A673 (cell line): Measurements from ENCODE around the gene DIPK1B. TPM values are rescaled to one million over a fixed set of nuclear protein-coding genes. Genes with fewer than 3 reads are reported as not detected.

Source experiments
- BruUV-seq: library from RNA; stranded (reverse); fragments of 400-500 nt; replicated peaks from 2 replicates; lab custom pipeline; 2021; lab: Mats Ljungman, UMichigan
- CTCF ChIA-PET: fragments of 300-600 bp; sonication (Branson Sonifier 250); formaldehyde crosslinking; loops from one replicate; lab custom pipeline; 2022; ENCODE audit warnings: antibody characterized with exemption; lab: Charles Lee
- POLR2A ChIA-PET: fragments of 300-600 bp; sonication (Branson Sonifier 250); formaldehyde crosslinking; loops from one replicate; lab custom pipeline; 2022; ENCODE audit warnings: antibody characterized with exemption; ENCODE audit not compliant: low non-redundant PET; lab: Charles Lee
- DNase-seq: peaks from one replicate; pipeline ENCODE4 v3.0.0-alpha.2; 2015; ENCODE audit warnings: low spot score
- H3K27ac ChIP-seq: fragments of 200-600 bp; sonication (generic); 2 replicates; pipeline ENCODE4 v1.5.1; 2016; ENCODE audit warnings: mixed run types, low read depth, mild to moderate bottlenecking, mixed read lengths, antibody characterized with exemption, low read length; ENCODE audit not compliant: poor library complexity, severe bottlenecking
- H3K27me3 ChIP-seq: fragments of 200-600 bp; sonication (generic); replicated peaks from 2 replicates; pipeline ENCODE4 v1.6.1; 2017; ENCODE audit warnings: mixed run types, low read depth, mild to moderate bottlenecking, mixed read lengths, antibody characterized with exemption, low read length; ENCODE audit not compliant: insufficient read depth, poor library complexity
- H3K36me3 ChIP-seq: fragments of 200-600 bp; sonication (generic); 2 replicates; pipeline ENCODE4 v1.6.1; 2016; ENCODE audit warnings: mixed run types, mild to moderate bottlenecking, mixed read lengths, antibody characterized with exemption, low read length; ENCODE audit not compliant: insufficient read depth, poor library complexity, severe bottlenecking
- H3K4me1 ChIP-seq: fragments of 200-600 bp; sonication (generic); 2 replicates; pipeline ENCODE4 v1.6.1; 2017; ENCODE audit warnings: mixed run types, mild to moderate bottlenecking, mixed read lengths, antibody characterized with exemption, low read length; ENCODE audit not compliant: insufficient read depth, poor library complexity, severe bottlenecking
- H3K4me3 ChIP-seq: fragments of 200-600 bp; sonication (generic); 2 replicates; pipeline ENCODE4 v1.5.1; 2016; ENCODE audit warnings: low read depth, mixed run types, mild to moderate bottlenecking, mixed read lengths, low read length; ENCODE audit not compliant: poor library complexity, severe bottlenecking
- H3K9me3 ChIP-seq: fragments of 200-600 bp; sonication (generic); 2 replicates; pipeline ENCODE4 v1.6.1; 2016; ENCODE audit warnings: mixed run types, low read depth, mild to moderate bottlenecking, mixed read lengths, antibody characterized with exemption, low read length; ENCODE audit not compliant: poor library complexity, severe bottlenecking
- CTCF ChIP-seq: fragments of 300-800, 200-600 bp; sonication (generic); conservative IDR thresholded peaks from 2 replicates; pipeline ENCODE4 v1.5.1; 2017; ENCODE audit warnings: low read depth, mild to moderate bottlenecking, antibody characterized with exemption, low read length, moderate library complexity, mixed read lengths
- EZH2 ChIP-seq: fragments of 200-600 bp; sonication (generic); IDR thresholded peaks from 2 replicates; pipeline ENCODE4 v1.6.1; 2017; ENCODE audit warnings: borderline replicate concordance, low read depth, mild to moderate bottlenecking, mixed read lengths, antibody characterized with exemption, low read length; ENCODE audit not compliant: poor library complexity, severe bottlenecking
- intact Hi-C: fragments of 100-400 bp; cut with micrococcal nuclease; formaldehyde crosslinking; loops from one replicate; pipeline ENCODE4 v1.10.0; 2022; ENCODE audit not compliant: unreplicated experiment
- total RNA-seq: library from RNA; stranded (reverse); gene quantifications from 2 replicates; pipeline ENCODE4 v1.2.3, GENCODE V29; 2021

DIPK1B gene
- total RNA-seq, 1 experiment from 2014 or later = 26.4 TPM

- CTCF ChIA-PET = no interaction called here
- intact Hi-C loops = no loop called here
- H3K4me1 ChIP-seq = peaks cover 10% of the 10 kb centered on the region
- no peaks in the 10 kb centered on the region for H3K9me3 ChIP-seq
- no peak for DNase-seq
- BruUV-seq = TSS peak; percentile 48
- POLR2A ChIA-PET = no interaction called here
- TF ChIP-seq CTCF = no peak
- no peak for TF ChIP-seq EZH2
- peaks cover 14% of the 10 kb centered on the region for H3K36me3 ChIP-seq
- no peak overlapping the region for H3K4me3 ChIP-seq
- H3K27ac ChIP-seq = no peak overlapping the region
- no peaks in the 10 kb centered on the region for H3K27me3 ChIP-seq
Measured at GRCh38 chr9:136673088-136673974, 39.0 kb upstream of the DIPK1B start.

- intact Hi-C loops = no loop called here
- BruUV-seq = no TSS peak
- no peak for DNase-seq
- Histone ChIP-seq H3K27ac (no peak overlapping the region), H3K4me1 (peaks cover 9% of the 10 kb centered on the region), H3K4me3 (no peak overlapping the region), H3K36me3 (peaks cover 12% of the 10 kb centered on the region), H3K27me3 (no peaks in the 10 kb centered on the region), H3K9me3 (no peaks in the 10 kb centered on the region)
- POLR2A ChIA-PET = no interaction called here
- TF ChIP-seq CTCF = no peak
- TF ChIP-seq EZH2 = no peak
- CTCF ChIA-PET = no interaction called here
Measured at GRCh38 chr9:136673975-136674785, 38.2 kb upstream of the DIPK1B start.

- no peak overlapping the region for H3K27ac ChIP-seq
- H3K4me3 ChIP-seq = no peak overlapping the region
- intact Hi-C loops = no loop called here
- no peak for TF ChIP-seq EZH2
- no peak for TF ChIP-seq CTCF
- BruUV-seq = no TSS peak
- H3K27me3 ChIP-seq = no peaks in the 10 kb centered on the region
- H3K9me3 ChIP-seq = no peaks in the 10 kb centered on the region
- peaks cover 12% of the 10 kb centered on the region for H3K36me3 ChIP-seq
- peaks cover 14% of the 10 kb centered on the region for H3K4me1 ChIP-seq
- ChIA-PET CTCF (no interaction called here), POLR2A (no interaction called here)
- DNase-seq = no peak
Measured at GRCh38 chr9:136674786-136675349, 37.5 kb upstream of the DIPK1B start.
